ENCODE measurements around the gene RNF224. TPM values are rescaled to one million over a fixed set of nuclear protein-coding genes. Genes with fewer than 3 reads are reported as not detected.
"Not testable (repeated sequence)": the region's sequence is repeated elsewhere in the genome, so short reads cannot be mapped to it uniquely, and the experiment has no call there.

RNF224 gene
- total RNA-seq, 1 donor from 2014 or later = not detected

GRCh38 chr9:137240841-137241489 lies 13.7 kb downstream of the RNF224 start, which contains the start of gene TUBB4B:
TSS of gene TUBB4B (plus strand) at chr9:137241287. CDS start at chr9:137241361, 74 bp downstream.
- DNase-seq = peak; percentile 98

- DNase-seq = no peak
These were observed 14.4 kb downstream of the RNF224 start for GRCh38 chr9:137241490-137242268.

GRCh38 chr9:137242269-137243203 lies 15.2 kb downstream of the RNF224 start:
- DNase-seq = no peak

GRCh38 chr9:137243266-137243625 lies 15.9 kb downstream of the RNF224 start:
- DNase-seq = not testable (repeated sequence)

GRCh38 chr9:137243626-137244485 lies 16.6 kb downstream of the RNF224 start:
- DNase-seq = no peak

GRCh38 chr9:137244486-137245449 lies 17.5 kb downstream of the RNF224 start:
- no peak for DNase-seq

- no peak for DNase-seq
These were observed 18.4 kb downstream of the RNF224 start for GRCh38 chr9:137245450-137246421.

GRCh38 chr9:137247135-137247915 lies 20.0 kb downstream of the RNF224 start:
- DNase-seq = no peak

GRCh38 chr9:137247916-137248175 lies 20.5 kb downstream of the RNF224 start:
- no peak for DNase-seq

GRCh38 chr9:137250329-137251193 lies 23.3 kb downstream of the RNF224 start:
- DNase-seq = no peak

GRCh38 chr9:137251194-137251461 lies 23.8 kb downstream of the RNF224 start, which contains the start of gene STPG3:
TSS of gene STPG3 (plus strand) at chr9:137251286. CDS start at chr9:137251287, 1 bp downstream.
- no peak for DNase-seq

GRCh38 chr9:137251490-137252268 lies 24.4 kb downstream of the RNF224 start:
- no peak for DNase-seq

GRCh38 chr9:137252555-137253506 lies 25.5 kb downstream of the RNF224 start:
- no peak for DNase-seq

GRCh38 chr9:137253717-137254623 lies 26.7 kb downstream of the RNF224 start:
- DNase-seq = no peak

All from occipital lobe (tissue), 2 donors.